DLD1 (cell line): ENCODE results near the gene BST1.

Experiments
- in situ Hi-C: cut with HindIII; loops from 2 replicates; pipeline ENCODE4 v1.10.0; 2017; ENCODE audit warnings: low sequenced_read_pairs

Gene BST1

GRCh38 chr4:15777697-15778288, 74.9 kb downstream of the BST1 start:
- in situ Hi-C loops = no loop called here

DNA sequence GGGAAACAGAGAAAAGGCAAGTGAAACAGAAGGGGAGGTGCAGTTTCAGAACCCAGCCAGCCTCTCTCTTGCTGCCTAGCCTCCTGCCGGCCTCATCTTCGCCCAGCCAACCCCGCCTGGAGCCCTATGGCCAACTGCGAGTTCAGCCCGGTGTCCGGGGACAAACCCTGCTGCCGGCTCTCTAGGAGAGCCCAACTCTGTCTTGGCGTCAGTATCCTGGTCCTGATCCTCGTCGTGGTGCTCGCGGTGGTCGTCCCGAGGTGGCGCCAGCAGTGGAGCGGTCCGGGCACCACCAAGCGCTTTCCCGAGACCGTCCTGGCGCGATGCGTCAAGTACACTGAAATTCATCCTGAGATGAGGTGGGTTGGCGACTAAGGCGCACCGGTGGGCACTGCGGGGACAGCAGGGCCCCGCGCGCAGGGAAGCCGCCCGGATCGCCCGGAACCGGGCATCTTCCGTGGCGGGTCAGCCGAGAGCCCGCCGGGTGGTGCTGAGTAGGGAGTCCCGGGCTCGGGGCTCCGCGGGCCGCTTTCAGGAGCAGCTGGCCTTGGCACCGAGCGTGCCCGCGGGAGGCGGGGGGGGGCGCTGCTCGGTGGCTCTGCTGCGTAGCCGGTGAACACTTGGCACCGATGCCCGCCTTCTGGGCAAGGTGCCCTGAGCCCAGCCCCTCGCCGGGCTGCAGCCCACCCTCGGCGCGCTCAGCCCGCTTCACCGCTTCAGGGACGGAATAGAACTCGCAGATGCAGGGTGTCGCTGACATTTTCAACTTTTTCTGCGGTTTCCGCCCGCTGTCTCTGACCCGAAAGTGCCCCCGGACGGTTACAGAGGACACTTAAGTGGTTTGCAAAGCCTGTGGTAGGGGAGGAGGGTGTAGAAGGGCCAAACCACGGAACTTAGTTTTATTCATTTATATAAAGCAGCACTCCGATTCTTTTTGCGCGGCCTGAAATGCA, 75.7 kb downstream of the BST1 start, which contains the start of gene CD38:
CD38 (plus strand) TSS at position 40 of the 953 bp plus-strand sequence; CDS start at position 127, 87 bp downstream.
- in situ Hi-C loops = no loop called here

DNA sequence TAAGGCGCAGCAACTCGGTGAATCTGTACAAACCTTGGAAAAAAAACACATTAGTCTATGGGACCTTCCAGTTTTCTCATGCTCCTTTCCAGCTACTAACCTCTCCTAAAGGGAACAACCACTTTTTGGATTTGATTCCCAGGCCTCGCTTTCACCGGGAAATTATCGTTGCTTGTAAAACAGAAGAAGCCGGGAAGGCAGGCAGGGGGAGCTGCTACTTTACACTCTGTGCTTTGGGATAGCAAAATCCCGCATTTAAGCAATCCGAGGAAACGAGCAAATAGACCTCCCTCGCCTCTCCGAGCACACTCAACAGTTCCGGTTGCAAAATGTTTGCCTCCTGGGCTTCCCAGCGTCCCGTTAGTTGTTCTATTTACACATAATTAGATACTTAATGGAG, 76.4 kb downstream of the BST1 start:
- in situ Hi-C loops = no loop called here

- in situ Hi-C loops = no loop called here
These were observed 76.9 kb downstream of the BST1 start for GRCh38 chr4:15779809-15780208.

DNA sequence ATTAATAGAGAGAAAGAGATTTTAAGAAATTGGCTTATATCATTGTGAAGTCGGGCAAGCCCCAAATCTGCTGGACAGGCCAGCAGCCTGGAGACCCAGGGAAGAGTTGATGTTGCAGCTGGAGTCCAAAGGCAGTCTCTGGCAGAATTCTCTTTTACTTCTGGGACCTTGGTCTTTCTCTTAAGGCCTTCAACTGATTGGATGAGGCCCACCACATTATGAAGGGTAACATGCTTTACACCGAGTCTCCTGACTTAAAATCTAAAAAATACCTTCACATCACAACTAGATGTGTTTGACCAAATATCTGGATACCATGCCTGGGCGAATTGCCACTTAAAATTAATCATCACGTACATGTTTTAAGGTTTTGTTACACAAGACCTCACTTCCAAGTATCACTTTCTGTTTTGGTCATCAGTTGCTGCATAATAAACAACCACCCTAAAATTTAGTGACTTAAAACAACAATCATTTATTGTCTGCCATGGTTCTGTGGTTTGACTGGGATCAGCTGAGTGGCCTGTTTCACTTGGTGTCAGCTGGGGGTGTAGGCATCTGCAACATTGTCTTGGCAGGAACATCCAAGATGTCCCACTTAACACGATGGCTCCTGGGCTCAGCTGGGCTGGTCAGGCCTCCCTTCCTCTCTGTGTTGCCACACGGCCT, 78.7 kb downstream of the BST1 start:
- in situ Hi-C loops = no loop called here
